GM19238 (cell line): ENCODE results near the gene LAMA3.

Experiments used
- DNase-seq: peaks from one replicate; pipeline ENCODE4 v3.0.0; 2011; ENCODE audit warnings: low spot score; ENCODE audit not compliant: insufficient read length

The LAMA3 gene

DNA sequence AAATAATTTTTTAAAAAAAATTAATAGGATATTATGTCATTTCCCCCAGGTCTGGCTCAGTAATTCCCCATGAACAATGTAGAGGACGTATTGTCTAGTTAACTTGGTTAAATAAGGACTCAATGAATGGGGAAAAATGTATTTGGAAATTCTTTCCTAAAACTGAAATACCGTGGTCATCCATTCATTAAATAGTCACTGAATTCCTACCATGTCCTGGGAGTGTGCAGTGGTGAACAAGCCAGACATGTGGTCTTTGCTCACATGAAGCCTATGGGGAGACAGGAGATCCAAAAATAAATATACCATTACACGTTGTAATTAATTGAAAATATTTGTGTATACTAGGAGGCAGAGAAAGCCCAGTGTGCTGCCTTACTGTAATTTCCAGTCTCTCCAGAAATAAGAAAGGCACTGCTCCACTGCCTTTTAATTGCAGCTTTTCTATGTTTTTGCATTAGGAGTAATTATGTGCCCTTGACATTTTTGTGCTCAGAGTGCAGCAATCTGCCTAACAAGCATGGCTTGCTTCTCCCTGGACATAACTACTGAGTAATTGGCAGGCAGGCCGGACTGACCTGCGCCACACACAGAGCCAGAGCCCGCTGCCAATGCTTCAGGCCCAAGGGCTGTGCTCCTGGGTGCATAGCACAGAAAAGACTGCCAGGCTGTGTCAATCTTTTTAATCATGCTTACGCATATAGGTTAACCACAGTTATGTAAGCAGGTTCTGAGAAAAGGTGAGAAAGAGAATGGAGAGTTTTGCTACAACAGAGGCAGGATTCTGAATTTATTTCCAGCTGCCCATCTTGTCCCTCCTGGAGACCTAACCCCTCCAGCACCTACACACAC, 303.1 kb downstream of the LAMA3 start:
- DNase-seq, result no peak

GRCh38 chr18:23992941-23993280, 303.7 kb downstream of the LAMA3 start:
- no peak for DNase-seq

DNA sequence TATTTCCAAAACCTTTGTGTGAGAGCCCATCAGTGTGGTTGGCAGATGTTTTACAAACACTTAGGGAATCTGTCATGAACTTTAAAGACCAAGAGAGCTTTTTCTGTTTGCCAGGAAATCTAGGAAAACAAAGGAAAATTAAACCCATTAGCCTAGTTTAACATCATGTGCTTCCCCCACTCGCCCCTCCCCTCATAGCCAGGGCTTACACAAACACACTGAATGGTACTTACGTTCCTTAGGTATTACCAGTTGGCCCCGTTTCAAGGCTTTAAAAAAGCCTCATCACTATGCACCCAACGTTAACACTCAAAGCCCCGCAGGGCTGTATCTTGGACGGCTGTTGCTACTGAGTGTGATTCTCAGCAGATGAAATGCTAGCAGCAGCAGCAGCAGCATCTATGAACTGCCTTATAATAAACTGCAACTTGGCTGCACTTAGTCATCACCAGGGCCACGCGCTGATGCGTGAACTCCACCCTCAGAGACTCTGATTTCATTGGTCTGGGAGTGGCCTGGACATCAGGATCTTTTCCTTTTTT, 305.2 kb downstream of the LAMA3 start:
- DNase-seq, result no peak

DNA sequence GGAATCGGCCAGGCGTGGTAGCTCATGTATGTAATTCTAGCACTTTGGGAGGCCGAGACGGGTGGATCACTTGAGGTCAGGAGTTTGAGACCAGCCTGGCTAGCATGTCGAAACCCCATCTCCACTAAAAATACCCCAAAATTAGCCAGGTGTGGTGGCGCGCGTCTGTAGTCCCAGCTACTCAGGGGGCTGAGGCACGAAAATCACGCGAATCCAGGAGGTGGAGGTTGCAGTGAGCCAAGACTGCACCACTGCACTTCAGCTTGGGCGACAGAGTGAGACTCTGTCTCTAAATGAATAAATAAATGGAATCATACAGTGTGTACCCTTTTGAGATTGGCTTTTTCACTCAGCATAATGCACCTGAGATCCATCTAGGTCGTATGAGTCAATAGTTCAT, 305.9 kb downstream of the LAMA3 start:
- no peak for DNase-seq

- DNase-seq, result no peak
These were observed 308.8 kb downstream of the LAMA3 start for GRCh38 chr18:23998018-23998417.

GRCh38 chr18:23998820-23999219, 309.6 kb downstream of the LAMA3 start:
- DNase-seq, result no peak

DNA sequence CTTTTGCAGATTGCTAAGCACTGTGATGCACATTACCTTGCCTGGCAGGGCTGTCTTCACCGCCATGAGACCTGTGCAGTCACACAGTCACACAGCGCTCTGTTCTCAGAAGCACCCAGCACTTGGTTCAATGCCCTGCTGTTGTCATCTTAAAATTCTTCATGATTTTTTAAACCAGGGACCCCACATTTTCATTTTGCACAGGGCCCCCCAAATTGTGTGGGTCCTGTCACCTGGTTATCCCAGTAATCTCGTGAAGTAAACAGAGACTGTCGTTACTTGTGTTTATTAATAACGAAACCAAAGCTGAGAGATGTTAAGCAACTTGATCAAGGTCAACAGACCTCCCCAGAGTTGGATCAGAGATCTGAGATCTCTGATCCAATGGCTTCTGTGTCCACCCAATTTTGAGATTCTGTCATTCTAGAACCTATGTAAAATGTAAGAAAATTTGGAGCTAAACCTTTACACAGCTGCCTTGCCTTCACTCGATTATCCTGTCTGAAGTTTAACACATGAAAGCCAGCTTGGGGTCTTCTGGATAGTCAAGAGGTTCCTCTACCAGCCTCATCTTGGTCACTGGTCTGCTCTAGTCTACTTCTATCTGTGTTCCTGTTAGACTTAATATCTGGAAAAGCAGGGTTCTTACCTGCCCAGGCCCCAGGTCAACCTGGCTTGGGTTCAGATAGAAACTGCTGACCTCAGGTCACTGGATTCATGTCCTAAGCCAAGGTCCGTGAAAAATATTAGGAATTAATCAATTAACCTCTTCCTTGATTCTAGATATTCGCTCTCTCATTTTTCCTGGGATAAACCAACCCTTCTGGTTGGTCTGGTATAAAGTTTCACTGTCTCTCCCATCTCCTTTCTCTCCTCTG, 311.6 kb downstream of the LAMA3 start:
- DNase-seq, result no peak

- no peak for DNase-seq
These were observed 313.2 kb downstream of the LAMA3 start for GRCh38 chr18:24002479-24002878.

GRCh38 chr18:24003288-24003687, 314.0 kb downstream of the LAMA3 start:
- no peak for DNase-seq

GRCh38 chr18:24003903-24004640, 314.8 kb downstream of the LAMA3 start:
- no peak for DNase-seq
